Kidney (tissue), 14 donors: ENCODE results near the gene BATF3. TPM values are rescaled to one million over a fixed set of nuclear protein-coding genes. Genes with fewer than 3 reads are reported as not detected.
A peak's percentile ranks its signal among the peaks of the same experiment; 100 is the strongest.

Experiments used
- DNase-seq, 5 donors: peaks; one replicate each; pipeline ENCODE4 v3.0.0-alpha.2; 2013 to 2020
- FAIRE-seq: peaks from 2 replicates; lab custom pipeline; 2012; peaks lifted over from hg19 to GRCh38; lab: Jason Lieb, UNC
- H3K27ac ChIP-seq, 2 donors: one replicate each; pipeline ENCODE4 v1.7.0; 2013; ENCODE audit warnings: low read depth in 2 of 2, low read length in 2 of 2, inconsistent platforms in 1 of 2
- H3K27me3 ChIP-seq: one replicate; pipeline ENCODE4 v1.7.1; 2013; ENCODE audit warnings: low read length, inconsistent platforms; ENCODE audit not compliant: control insufficient read depth, insufficient read depth
- H3K36me3 ChIP-seq, 3 donors: one replicate each; pipeline versions ENCODE4 v1.7.0 to v1.7.1; 2013; ENCODE audit warnings: low read length in 3 of 3, control low read depth in 1 of 3, inconsistent platforms in 1 of 3; ENCODE audit not compliant: insufficient read depth in 3 of 3, control insufficient read depth in 2 of 3
- H3K4me1 ChIP-seq, 3 donors: one replicate each; pipeline versions ENCODE4 v1.7.0 to v1.7.1; 2013; ENCODE audit warnings: low read length in 3 of 3, inconsistent platforms in 1 of 3, low read depth in 1 of 3; ENCODE audit not compliant: control insufficient read depth in 2 of 3, insufficient read depth in 2 of 3
- H3K4me3 ChIP-seq, 3 donors: one replicate each; pipeline versions ENCODE4 v1.7.0 to v1.8.1; 2013; ENCODE audit warnings: low read length in 3 of 3, control low read depth in 1 of 3, inconsistent platforms in 1 of 3
- H3K9ac ChIP-seq, 3 donors: one replicate each; pipeline versions ENCODE4 v1.7.0 to v1.7.1; 2013; ENCODE audit warnings: low read length in 3 of 3, control low read depth in 1 of 3, inconsistent platforms in 1 of 3
- H3K9me3 ChIP-seq, 3 donors: one replicate each; pipeline versions ENCODE4 v1.7.0 to v1.7.1; 2013; ENCODE audit warnings: low read length in 3 of 3, control low read depth in 1 of 3, inconsistent platforms in 1 of 3; ENCODE audit not compliant: control insufficient read depth in 2 of 3, insufficient read depth in 1 of 3
- intact Hi-C: fragments of 100-400 bp; cut with DNase I; formaldehyde crosslinking; loops from one replicate; pipeline ENCODE4 v1.11.1; 2022
- polyA plus RNA-seq: library from polyadenylated mRNA; stranded (reverse); fragments of 350-450 nt; fragmentation: Illumina TruSeq; extraction: RNeasy Lipid Tissue Mini Kit (QIAGEN cat#74804); gene quantifications from one replicate; pipeline ENCODE4 v1.2.3, GENCODE V29; 2014; ENCODE audit warnings: low read depth, low replicate concordance; ENCODE audit not compliant: insufficient read depth
- total RNA-seq: library from RNA; stranded (reverse); fragmentation: NEBNext Ultra II Directional; extraction: Animal tissue kit (Norgen Biotek cat#: 25700); gene quantifications from one replicate; pipeline ENCODE4 v1.2.1, GENCODE V29; 2021
- TF ChIP-seq, protein P1 (sequence below): IDR thresholded peaks from 3 replicates; pipeline ENCODE4 v1.5.1; 2012; ENCODE audit warnings: mild to moderate bottlenecking, moderate library complexity, borderline replicate concordance; ENCODE audit not compliant: insufficient read depth; ENCODE audit errors: extremely low read depth
- donor health status: control.
- donor health status: control.
- donor health status: control.
- donor health status: control.
- donor health status: control.
- donor health status: DM: yes; HTN: yes; CAD: no.
- donor health status: Normal renal cell carcinoma (clear cell type).

The BATF3 gene
- total and polyA plus RNA-seq, 2 donors from 2014 or later, result 3.3 to 6.5 TPM

GRCh38 chr1:212743901-212744475 lies 44.3 kb upstream of the BATF3 start:
- no peak overlapping the region for H3K27ac ChIP-seq
- H3K4me1 ChIP-seq, result no peaks in the 10 kb centered on the region
- intact Hi-C loops, result no loop called here
- H3K9me3 ChIP-seq, result no peaks in the 10 kb centered on the region
- no peak overlapping the region for H3K9ac ChIP-seq
- no peak overlapping the region for H3K4me3 ChIP-seq
- H3K27me3 ChIP-seq, result no peaks in the 10 kb centered on the region
- DNase-seq, result no peak
- no peaks in the 10 kb centered on the region for H3K36me3 ChIP-seq
- TF ChIP-seq, protein P1, sequence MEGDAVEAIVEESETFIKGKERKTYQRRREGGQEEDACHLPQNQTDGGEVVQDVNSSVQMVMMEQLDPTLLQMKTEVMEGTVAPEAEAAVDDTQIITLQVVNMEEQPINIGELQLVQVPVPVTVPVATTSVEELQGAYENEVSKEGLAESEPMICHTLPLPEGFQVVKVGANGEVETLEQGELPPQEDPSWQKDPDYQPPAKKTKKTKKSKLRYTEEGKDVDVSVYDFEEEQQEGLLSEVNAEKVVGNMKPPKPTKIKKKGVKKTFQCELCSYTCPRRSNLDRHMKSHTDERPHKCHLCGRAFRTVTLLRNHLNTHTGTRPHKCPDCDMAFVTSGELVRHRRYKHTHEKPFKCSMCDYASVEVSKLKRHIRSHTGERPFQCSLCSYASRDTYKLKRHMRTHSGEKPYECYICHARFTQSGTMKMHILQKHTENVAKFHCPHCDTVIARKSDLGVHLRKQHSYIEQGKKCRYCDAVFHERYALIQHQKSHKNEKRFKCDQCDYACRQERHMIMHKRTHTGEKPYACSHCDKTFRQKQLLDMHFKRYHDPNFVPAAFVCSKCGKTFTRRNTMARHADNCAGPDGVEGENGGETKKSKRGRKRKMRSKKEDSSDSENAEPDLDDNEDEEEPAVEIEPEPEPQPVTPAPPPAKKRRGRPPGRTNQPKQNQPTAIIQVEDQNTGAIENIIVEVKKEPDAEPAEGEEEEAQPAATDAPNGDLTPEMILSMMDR, result no peak
- no peak for FAIRE-seq

DNA sequence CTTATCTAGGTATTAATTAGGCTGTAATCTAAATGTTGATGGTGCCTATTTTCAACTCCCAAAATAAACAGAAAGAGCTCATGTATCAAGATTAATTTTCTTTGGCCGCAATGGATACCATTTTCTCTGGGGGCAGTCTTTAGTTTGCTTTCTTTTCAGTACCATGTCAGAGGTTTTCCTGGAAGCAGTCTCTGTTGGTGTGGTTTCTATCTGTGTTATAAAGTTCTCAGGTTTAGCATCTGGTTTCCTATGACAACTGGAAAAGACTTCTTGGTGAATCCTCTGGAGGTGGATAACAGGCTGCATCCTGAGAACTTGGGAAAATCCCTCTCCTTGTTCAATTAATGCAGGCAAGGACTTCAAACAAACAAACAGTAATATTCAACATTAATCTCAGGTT lies 38.7 kb upstream of the BATF3 start:
- Histone ChIP-seq H3K9me3 (no peaks in the 10 kb centered on the region), H3K4me3 (no peak overlapping the region), H3K4me1 (no peaks in the 10 kb centered on the region), H3K27ac (no peak overlapping the region), H3K36me3 (peaks cover 0 to 3% (median 0%) of the 10 kb centered on the region in 3 donors), H3K27me3 (no peaks in the 10 kb centered on the region), H3K9ac (no peak overlapping the region)
- intact Hi-C loops, result no loop called here
- DNase-seq (peak in 2 of 5 donors; percentile 13 to 19), FAIRE-seq (no peak)
- TF ChIP-seq, protein P1, result no peak

DNA sequence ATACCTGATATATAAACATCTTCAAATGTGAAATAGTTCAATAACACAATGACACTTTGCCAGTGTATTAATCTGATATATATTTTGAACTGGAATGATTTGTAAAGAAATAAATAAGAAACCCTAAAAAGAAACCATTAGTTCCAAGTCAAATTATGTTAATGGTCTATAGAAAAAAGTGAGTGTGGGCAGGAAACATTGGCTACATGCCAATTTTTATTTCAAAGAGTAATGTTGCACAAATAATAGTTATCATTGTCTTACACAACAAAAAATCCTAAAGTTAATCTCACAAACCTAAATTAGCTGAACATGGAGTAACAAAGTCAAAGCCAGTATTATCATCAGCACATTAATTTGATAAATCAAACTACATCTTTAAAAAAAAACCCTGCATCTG lies 37.9 kb upstream of the BATF3 start:
- Histone ChIP-seq H3K27ac (no peak overlapping the region), H3K9ac (no peak overlapping the region), H3K36me3 (peaks cover 0 to 3% (median 0%) of the 10 kb centered on the region in 3 donors), H3K27me3 (no peaks in the 10 kb centered on the region), H3K4me3 (no peak overlapping the region), H3K9me3 (no peaks in the 10 kb centered on the region), H3K4me1 (no peaks in the 10 kb centered on the region)
- TF ChIP-seq, protein P1, result no peak
- intact Hi-C loops, result no loop called here
- no peak for DNase-seq
- FAIRE-seq, result no peak

GRCh38 chr1:212733109-212733508 lies 33.5 kb upstream of the BATF3 start:
- DNase-seq (no peak), FAIRE-seq (no peak)
- H3K9ac ChIP-seq, result no peak overlapping the region
- no peak overlapping the region for H3K27ac ChIP-seq
- H3K4me1 ChIP-seq, result no peaks in the 10 kb centered on the region
- H3K9me3 ChIP-seq, result no peaks in the 10 kb centered on the region
- TF ChIP-seq, protein P1, result no peak
- H3K4me3 ChIP-seq, result no peak overlapping the region
- H3K36me3 ChIP-seq, result no peaks in the 10 kb centered on the region
- intact Hi-C loops, result no loop called here
- no peaks in the 10 kb centered on the region for H3K27me3 ChIP-seq
